ENCODE results near the gene NUDCD3. TPM values are rescaled to one million over a fixed set of nuclear protein-coding genes. Genes with fewer than 3 reads are reported as not detected.

The NUDCD3 gene
- total and polyA plus RNA-seq, 2 of the 8 experiments (the other 6 are each of a cell fraction or from before 2014, with no cell fraction given), result 35.2 to 93.7 TPM

- no peaks in the 10 kb centered on the region for H3K79me2 ChIP-seq (ENCODE audit: control insufficient read depth in 1 of 2, insufficient read depth in 2 of 2, low read length in 2 of 2)
- H2BK5ac ChIP-seq (ENCODE audit: low read depth, low read length), result no peak overlapping the region
- no peak for FAIRE-seq
- H3K56ac ChIP-seq (replicated peaks; ENCODE audit: insufficient read length, low read depth, low read length), result no peak overlapping the region
- no peak overlapping the region for H3K4me3 ChIP-seq (ENCODE audit: extremely low read depth in 1 of 4, insufficient read depth in 2 of 4, low read depth in 3 of 4, low read length in 4 of 4)
- no peak overlapping the region for H3K14ac ChIP-seq (ENCODE audit: insufficient read length)
- no peak overlapping the region for H2BK15ac ChIP-seq (ENCODE audit: low read length)
- no peaks in the 10 kb centered on the region for H3K4me1 ChIP-seq (replicated peaks in 1 of 4; ENCODE audit: control insufficient read depth in 3 of 4, insufficient read depth in 4 of 4, low read length in 3 of 4)
- H3K4me2 ChIP-seq (ENCODE audit: insufficient read depth in 1 of 2, low read depth in 2 of 2, low read length in 2 of 2), result no peak overlapping the region
- peaks cover 2% of the 10 kb centered on the region; the same call in 1 of the 2 replicates for H3K23me2 ChIP-seq (ENCODE audit: low read depth, low read length)
- no peak overlapping the region for H2AFZ ChIP-seq (ENCODE audit: low read length)
- H3K4ac ChIP-seq (replicated peaks; ENCODE audit: insufficient read length, low read depth, low read length), result no peak overlapping the region
- POLR2A ChIA-PET (ENCODE audit: partially characterized antibody), result interaction anchor here (1.2 kb wide), 1 partner anchor 10 kb away, joined by 4 read pairs; no protein-coding TSS in a partner anchor
- H4K8ac ChIP-seq (ENCODE audit: extremely low read depth, insufficient read depth, low read length), result no peak overlapping the region
- peaks cover 0 to 2% (median 0%) of the 10 kb centered on the region in 4 experiments; a peak in 4 of 7 replicates for H3K27me3 ChIP-seq (replicated peaks in 1 of 4; ENCODE audit: control insufficient read depth in 3 of 4, extremely low read depth in 1 of 4, insufficient read depth in 3 of 4, low read length in 3 of 4)
- no peak overlapping the region for H2AK5ac ChIP-seq (ENCODE audit: low read depth, low read length)
- CTCF ChIA-PET (ENCODE audit: partially characterized antibody), result interaction anchor here (0.6 to 2.2 kb wide), 7 partner anchors 10 to 157 kb away, joined by 3 to 9 read pairs (median 4); no protein-coding TSS in a partner anchor
- H4K5ac ChIP-seq (ENCODE audit: insufficient read length, low read depth, low read length), result no peak overlapping the region
- no peak overlapping the region for H2BK12ac ChIP-seq (ENCODE audit: low read depth, low read length)
- no peak overlapping the region for H3K18ac ChIP-seq (ENCODE audit: extremely low read depth, low read length)
- no peak overlapping the region for H4K91ac ChIP-seq (replicated peaks; ENCODE audit: insufficient read length, low read length)
- H3K9me3 ChIP-seq (ENCODE audit: insufficient read depth in 2 of 2, low read depth in 1 of 2, low read length in 1 of 2), result no peaks in the 10 kb centered on the region
- 85% methylated on average over 4 of the region's 5 CpGs; no CpG with 5 or more reads in 1 of the 2 experiments for WGBS, 2 experiments (ENCODE audit: extremely low coverage in 1 of 2, insufficient coverage in 1 of 2, insufficient read length in 1 of 2, insufficient replicate concordance in 2 of 2, low coverage in 1 of 2, low lambda C conversion rate in 2 of 2, missing lambda C conversion rate in 1 of 2)
- H3K9ac ChIP-seq (replicated peaks in 1 of 4; ENCODE audit: extremely low read depth in 1 of 4, low read depth in 3 of 4, low read length in 3 of 4), result no peak overlapping the region
- peaks cover 0 to 12% of the 10 kb centered on the region in 2 experiments for H4K20me1 ChIP-seq (replicated peaks in 1 of 2; ENCODE audit: control insufficient read depth in 1 of 2, insufficient read depth in 2 of 2, low read length in 2 of 2)
- no peaks in the 10 kb centered on the region for H3K36me3 ChIP-seq (ENCODE audit: control insufficient read depth in 2 of 4, insufficient read depth in 4 of 4, low read length in 3 of 4)
- DNase-seq (ENCODE audit: low read depth in 1 of 2, low spot score in 2 of 2), result peak in 1 of 2 experiments; percentile 45
- H3K23ac ChIP-seq (ENCODE audit: insufficient read length), result no peak overlapping the region
- no peaks in the 10 kb centered on the region for H3K79me1 ChIP-seq (ENCODE audit: low read depth, low read length)
- no peak overlapping the region for H3K27ac ChIP-seq (ENCODE audit: low read depth, low read length)
- H2BK120ac ChIP-seq (replicated peaks; ENCODE audit: low read depth, low read length), result no peak overlapping the region
- H2BK20ac ChIP-seq (ENCODE audit: low read length), result no peak overlapping the region
- no peak for TF ChIP-seq HDAC6 (IDR thresholded peaks at IDR 0.05; ENCODE audit: low read depth, low read length)
- TF ChIP-seq NANOG (IDR thresholded peaks at IDR 0.05; ENCODE audit: insufficient read depth, low read depth, low read length, poor library complexity, severe bottlenecking), result no peak
- TF ChIP-seq SP2 (IDR thresholded peaks at IDR 0.05; ENCODE audit: low read length), result no peak
- no peak for TF ChIP-seq PHF8 (conservative IDR thresholded peaks at IDR 0.05; ENCODE audit: low read depth, low read length)
- TF ChIP-seq TAF1 (IDR thresholded peaks at IDR 0.05; ENCODE audit: low read depth, low read length), result no peak
- no peak for TF ChIP-seq EZH2 (IDR thresholded peaks at IDR 0.05; ENCODE audit: low read depth, low read length, severe bottlenecking)
- TF ChIP-seq MAX (IDR thresholded peaks at IDR 0.05), result no peak
- no peak for TF ChIP-seq RFX5 (IDR thresholded peaks at IDR 0.05; ENCODE audit: borderline replicate concordance, low read depth, low read length)
- TF ChIP-seq RXRA (IDR thresholded peaks at IDR 0.05; ENCODE audit: insufficient read depth, low read depth, low read length), result no peak
- no peak for TF ChIP-seq SRF (IDR thresholded peaks at IDR 0.05; ENCODE audit: low read depth, low read length)
- no peak for TF ChIP-seq SUZ12 (IDR thresholded peaks at IDR 0.05; ENCODE audit: low read length)
- no peak for TF ChIP-seq KDM4A (IDR thresholded peaks at IDR 0.05; ENCODE audit: low read depth, low read length, severe bottlenecking)
These were observed 112.6 kb downstream of the NUDCD3 start for GRCh38 chr7:44377681-44378421.

All from H1 (cell line).